LNCaP clone FGC (cell line): ENCODE measurements around the gene CRACR2A.

Source experiments
- DNase-seq: peaks from one replicate; pipeline ENCODE4 v3.0.0-alpha.2; 2011; ENCODE audit warnings: low read depth
- H3K4me3 ChIP-seq: 2 replicates; pipeline ENCODE4 v1.5.1; 2011; ENCODE audit warnings: mild to moderate bottlenecking, low read depth, low read length, control low read depth
- TF ChIP-seq, protein P1 (sequence below): IDR thresholded peaks from 2 replicates; pipeline ENCODE4 v1.5.1; 2012; ENCODE audit warnings: mild to moderate bottlenecking; ENCODE audit not compliant: control insufficient read depth, insufficient read depth; ENCODE audit errors: extremely low read depth

The CRACR2A gene

DNA sequence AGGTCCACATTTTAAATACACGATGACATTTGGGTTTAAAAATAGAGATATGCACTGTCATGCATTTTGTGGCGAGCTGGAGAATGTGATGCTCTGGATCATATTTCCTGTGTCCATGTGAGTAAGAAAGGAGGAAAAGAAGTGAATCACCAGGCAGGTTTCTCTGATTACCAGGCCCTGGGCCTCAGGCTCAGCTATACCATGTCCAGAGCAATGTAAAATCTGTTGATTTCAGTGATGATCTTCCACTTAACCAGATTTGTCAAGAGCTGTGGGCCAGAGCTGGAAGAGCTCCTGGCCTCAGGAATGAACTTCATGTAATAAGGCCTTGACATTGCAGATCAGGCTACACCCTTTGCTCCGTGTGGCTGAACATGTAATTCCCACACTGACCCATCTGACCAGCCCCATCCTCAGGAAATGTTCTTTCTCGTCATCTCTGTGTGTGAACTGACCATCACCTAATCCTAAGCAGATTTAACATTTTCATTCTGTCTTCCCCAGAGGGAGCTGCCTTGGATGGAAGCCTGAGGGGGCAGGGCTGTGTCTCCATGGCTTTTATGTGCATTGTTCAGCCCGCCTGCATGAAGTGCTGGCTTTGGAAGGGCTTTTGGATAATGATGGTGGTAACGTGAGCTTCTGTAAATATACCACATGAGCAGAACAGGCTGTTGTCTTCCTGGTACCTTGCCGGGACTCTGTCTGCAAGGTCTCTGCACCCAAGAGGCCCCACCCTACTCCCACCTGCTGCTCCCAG, 54.5 kb downstream of the CRACR2A start:
- DNase-seq: peak; percentile 8
- no peak overlapping the region for H3K4me3 ChIP-seq
- TF ChIP-seq, protein P1, sequence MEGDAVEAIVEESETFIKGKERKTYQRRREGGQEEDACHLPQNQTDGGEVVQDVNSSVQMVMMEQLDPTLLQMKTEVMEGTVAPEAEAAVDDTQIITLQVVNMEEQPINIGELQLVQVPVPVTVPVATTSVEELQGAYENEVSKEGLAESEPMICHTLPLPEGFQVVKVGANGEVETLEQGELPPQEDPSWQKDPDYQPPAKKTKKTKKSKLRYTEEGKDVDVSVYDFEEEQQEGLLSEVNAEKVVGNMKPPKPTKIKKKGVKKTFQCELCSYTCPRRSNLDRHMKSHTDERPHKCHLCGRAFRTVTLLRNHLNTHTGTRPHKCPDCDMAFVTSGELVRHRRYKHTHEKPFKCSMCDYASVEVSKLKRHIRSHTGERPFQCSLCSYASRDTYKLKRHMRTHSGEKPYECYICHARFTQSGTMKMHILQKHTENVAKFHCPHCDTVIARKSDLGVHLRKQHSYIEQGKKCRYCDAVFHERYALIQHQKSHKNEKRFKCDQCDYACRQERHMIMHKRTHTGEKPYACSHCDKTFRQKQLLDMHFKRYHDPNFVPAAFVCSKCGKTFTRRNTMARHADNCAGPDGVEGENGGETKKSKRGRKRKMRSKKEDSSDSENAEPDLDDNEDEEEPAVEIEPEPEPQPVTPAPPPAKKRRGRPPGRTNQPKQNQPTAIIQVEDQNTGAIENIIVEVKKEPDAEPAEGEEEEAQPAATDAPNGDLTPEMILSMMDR: no peak

DNA sequence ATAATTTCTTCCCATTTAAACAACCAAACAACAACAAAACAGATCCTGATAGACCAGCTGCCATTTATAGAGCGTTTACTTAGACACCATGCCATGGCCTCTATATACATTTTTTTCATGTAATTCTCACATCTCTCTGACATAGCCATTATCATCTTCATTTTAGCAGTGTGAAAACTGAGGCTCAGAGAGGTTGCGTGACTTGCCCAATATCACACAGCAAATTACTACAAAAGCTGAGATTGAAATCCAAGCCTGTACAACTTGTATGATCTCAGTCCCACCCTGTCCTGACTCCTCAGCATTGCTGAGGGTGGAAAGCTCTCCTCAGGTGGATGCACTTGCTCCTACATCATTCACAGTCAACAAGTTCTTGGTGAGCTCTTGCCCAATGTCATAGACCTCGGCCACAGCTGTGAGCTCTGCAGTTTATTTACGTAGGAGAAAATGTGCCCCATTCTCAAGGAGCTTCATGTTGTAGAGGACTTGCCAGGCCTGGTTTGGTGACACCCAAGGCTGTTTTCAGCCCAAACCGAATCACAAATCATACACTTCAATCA, 55.5 kb downstream of the CRACR2A start:
- H3K4me3 ChIP-seq: no peak overlapping the region
- TF ChIP-seq, protein P1: no peak
- DNase-seq: no peak

DNA sequence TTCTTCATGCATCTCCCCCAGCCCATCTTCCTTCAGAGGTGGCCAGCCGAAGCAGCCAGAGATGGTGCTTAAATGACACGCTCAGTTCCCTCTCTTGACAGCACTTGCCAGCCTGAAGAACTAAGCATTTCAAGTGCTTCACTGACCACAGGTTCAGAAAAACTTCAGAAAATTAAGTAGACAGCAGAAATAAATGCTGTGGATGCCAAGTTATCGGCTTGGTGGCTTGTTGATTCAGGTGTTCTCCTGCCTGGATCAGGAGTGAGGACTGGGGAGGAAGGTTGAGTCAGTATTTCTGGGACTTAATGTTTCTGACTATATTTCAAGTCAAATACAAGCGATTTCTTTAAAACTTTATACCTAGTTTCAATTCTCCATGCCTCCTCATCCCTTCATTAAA, 58.2 kb downstream of the CRACR2A start:
- no peak for DNase-seq
- no peak overlapping the region for H3K4me3 ChIP-seq
- TF ChIP-seq, protein P1: no peak

DNA sequence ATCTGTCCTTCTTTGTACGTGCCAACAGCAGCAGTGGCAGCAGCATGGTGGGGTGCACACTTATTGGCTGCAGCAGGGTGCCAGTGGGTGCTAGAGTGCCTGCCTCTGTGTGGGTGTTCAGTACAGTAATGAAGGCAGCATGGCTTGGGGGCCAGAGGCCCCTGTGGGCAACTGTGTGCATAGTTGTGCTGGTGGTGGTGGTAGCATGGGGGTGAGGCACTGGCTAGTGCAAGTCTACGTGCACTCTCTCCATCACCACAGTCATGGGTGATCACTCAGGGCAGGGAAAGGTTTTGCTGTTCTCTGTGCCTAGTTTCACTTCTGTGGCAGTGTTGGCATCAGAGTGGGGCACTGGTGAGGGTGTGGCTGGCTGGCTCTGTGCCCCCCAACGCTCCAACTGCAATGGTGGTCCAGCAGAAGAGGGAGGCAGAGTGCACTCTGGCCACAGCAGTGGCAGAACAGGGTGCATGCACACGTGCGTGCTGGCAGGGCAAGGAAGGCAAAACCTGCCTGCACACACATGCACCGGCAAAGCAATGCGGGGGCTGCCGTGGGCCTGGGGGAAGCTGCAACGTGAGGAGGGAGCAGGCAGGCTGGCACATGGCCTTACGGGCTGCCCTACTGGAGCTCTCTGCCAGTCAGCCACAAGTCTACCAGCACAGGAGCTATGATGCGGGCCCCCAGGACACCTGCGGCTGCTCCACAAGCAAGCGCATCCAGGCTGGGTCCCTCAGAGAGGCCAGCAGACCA, 60.1 kb downstream of the CRACR2A start:
- TF ChIP-seq, protein P1: no peak
- DNase-seq: no peak
- H3K4me3 ChIP-seq: no peak overlapping the region

DNA sequence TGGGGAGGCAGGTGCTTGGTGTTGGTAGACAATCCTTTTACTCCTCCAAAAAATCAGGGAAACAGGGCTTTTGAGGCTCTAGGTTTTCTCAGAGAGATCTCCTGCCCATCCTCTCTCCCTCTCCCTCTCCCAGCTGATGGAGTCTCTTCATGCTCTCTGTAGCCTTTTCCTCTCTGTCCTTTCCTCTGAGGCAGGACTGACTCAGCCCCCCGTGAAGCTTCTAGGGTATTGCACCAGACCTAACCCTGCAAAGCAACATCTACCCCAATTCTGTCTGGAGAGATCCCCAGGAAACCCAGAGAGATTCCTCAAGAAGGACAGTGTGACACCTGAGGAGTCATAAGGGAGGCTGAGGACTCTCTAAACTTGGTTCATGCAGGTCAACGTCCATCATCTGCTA, 66.4 kb downstream of the CRACR2A start:
- no peak overlapping the region for H3K4me3 ChIP-seq
- TF ChIP-seq, protein P1: no peak
- DNase-seq: no peak

DNA sequence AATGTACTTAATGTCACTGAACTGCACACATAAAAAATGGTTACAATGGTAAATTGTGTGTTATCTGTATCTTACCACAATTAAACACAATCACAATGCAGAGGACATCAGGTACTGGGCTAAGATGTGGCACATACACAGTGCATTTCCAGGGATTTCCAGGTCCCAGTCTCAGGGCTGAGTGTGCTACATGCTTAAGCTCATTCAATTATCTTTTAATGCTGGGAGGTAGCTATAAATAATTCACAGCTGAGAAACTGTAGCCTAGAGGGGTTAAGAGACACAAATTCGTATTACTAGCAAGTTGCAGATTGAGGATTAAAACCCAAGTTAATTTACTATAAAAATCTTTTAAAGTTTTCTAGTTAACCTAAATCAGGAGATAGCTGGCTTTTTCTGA, 67.1 kb downstream of the CRACR2A start:
- TF ChIP-seq, protein P1: no peak
- H3K4me3 ChIP-seq: no peak overlapping the region
- no peak for DNase-seq
